DND-41 (cell line): Measurements from ENCODE around the gene SERINC3.

Source experiments
- EZH2 ChIP-seq: IDR thresholded peaks from 3 replicates; pipeline ENCODE4 v1.6.1; 2012; ENCODE audit warnings: borderline replicate concordance, low read depth, mild to moderate bottlenecking, moderate library complexity, low read length, inconsistent platforms; ENCODE audit not compliant: severe bottlenecking
- TF ChIP-seq, protein P1 (sequence below): IDR thresholded peaks from 2 replicates; pipeline ENCODE4 v1.5.1; 2012; ENCODE audit warnings: borderline replicate concordance, low read length, moderate library complexity, mild to moderate bottlenecking; ENCODE audit not compliant: poor library complexity, severe bottlenecking; ENCODE audit errors: extremely low read depth

- TF ChIP-seq, protein P1, sequence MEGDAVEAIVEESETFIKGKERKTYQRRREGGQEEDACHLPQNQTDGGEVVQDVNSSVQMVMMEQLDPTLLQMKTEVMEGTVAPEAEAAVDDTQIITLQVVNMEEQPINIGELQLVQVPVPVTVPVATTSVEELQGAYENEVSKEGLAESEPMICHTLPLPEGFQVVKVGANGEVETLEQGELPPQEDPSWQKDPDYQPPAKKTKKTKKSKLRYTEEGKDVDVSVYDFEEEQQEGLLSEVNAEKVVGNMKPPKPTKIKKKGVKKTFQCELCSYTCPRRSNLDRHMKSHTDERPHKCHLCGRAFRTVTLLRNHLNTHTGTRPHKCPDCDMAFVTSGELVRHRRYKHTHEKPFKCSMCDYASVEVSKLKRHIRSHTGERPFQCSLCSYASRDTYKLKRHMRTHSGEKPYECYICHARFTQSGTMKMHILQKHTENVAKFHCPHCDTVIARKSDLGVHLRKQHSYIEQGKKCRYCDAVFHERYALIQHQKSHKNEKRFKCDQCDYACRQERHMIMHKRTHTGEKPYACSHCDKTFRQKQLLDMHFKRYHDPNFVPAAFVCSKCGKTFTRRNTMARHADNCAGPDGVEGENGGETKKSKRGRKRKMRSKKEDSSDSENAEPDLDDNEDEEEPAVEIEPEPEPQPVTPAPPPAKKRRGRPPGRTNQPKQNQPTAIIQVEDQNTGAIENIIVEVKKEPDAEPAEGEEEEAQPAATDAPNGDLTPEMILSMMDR = no peak
- TF ChIP-seq EZH2 = no peak
Observed at GRCh38 chr20:44560229-44560628, 38.4 kb upstream of the SERINC3 start.
